T47D (cell line): Measurements from ENCODE around the gene GPATCH2L.

Source experiments
- DNase-seq, 2 experiments: peaks; one replicate each; pipeline versions ENCODE4 v3.0.0 to v3.0.0-alpha.2; 2011 to 2012; ENCODE audit warnings: low read depth in 1 of 2, low spot score in 1 of 2
- JUND ChIP-seq: IDR thresholded peaks from 2 replicates; pipeline ENCODE4 v1.6.1; 2012; ENCODE audit warnings: low read depth
- in situ Hi-C: cut with HindIII; loops from 2 replicates; pipeline ENCODE4 v1.10.0; 2016; ENCODE audit warnings: low sequenced_read_pairs, low pct_unique_long_range_greater_than_20kb

Gene GPATCH2L

GRCh38 chr14:76193696-76194095, 42.0 kb downstream of the GPATCH2L start:
- in situ Hi-C loops, result no loop called here
- no peak for TF ChIP-seq JUND
- DNase-seq, result no peak

DNA sequence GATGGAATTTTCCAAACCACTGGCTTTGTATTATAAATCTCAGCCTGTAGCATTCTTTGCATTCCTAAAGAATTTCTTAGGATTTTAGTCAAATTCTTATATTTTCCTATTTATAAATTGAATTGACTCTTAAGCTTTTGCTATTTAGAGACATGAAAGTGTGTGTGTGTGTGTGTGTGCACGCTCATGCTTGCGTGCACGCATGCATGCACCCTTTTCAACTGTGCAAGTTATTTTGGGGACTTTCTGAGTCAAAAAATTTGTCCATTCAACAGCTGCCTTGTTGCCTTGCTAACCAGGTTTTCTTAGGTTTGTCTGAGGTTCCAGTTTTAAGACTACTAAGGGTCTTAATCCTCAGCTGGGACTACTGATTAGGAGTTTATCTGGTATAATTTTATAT, 42.6 kb downstream of the GPATCH2L start:
- in situ Hi-C loops, result no loop called here
- DNase-seq, result no peak
- TF ChIP-seq JUND, result no peak

GRCh38 chr14:76195003-76195402, 43.3 kb downstream of the GPATCH2L start:
- TF ChIP-seq JUND, result no peak
- DNase-seq, result no peak
- in situ Hi-C loops, result no loop called here

DNA sequence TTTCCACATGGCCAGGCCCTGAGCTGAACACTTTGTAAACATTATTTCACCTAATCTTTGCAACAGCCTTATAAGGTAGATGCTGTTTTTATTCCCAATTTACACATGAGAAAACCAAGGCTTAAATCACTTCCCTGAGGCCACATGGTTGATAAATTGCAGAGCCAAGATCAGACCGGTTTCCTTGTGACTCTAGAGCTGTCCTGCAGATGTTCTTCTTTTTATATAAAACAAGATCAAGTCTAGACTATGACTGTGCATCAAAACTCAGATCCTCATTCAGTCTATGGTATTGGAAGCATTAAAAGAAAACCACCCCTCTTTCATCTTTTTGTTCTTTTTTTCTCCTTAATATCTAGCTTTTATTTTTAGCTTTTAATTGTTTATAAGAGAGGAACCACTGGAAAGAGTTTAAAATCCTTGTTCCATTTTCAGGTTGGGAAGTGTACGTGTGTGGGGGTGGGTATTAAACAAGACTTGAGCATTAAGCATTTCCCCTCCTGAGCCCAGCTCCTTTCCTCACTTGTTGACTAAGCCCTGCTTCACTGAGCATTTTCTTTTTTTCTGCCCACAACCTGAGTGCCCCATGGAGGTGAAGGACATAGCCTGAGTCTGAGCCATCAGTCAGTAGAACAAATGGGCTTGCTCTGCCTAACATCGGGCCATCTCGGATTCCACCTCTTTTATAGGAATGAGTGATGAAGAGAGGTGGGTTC, 45.4 kb downstream of the GPATCH2L start:
- DNase-seq, result no peak
- in situ Hi-C loops, result no loop called here
- TF ChIP-seq JUND, result no peak

GRCh38 chr14:76201162-76201561, 49.4 kb downstream of the GPATCH2L start:
- DNase-seq, result no peak
- TF ChIP-seq JUND, result no peak
- in situ Hi-C loops, result no loop called here

GRCh38 chr14:76203086-76204001, 51.6 kb downstream of the GPATCH2L start:
- in situ Hi-C loops, result no loop called here
- TF ChIP-seq JUND, result no peak
- DNase-seq, result no peak

- DNase-seq, result no peak
- no peak for TF ChIP-seq JUND
- in situ Hi-C loops, result no loop called here
These were observed 52.9 kb downstream of the GPATCH2L start for GRCh38 chr14:76204461-76205230.

GRCh38 chr14:76205708-76206107, 54.0 kb downstream of the GPATCH2L start:
- DNase-seq, result no peak
- no peak for TF ChIP-seq JUND
- in situ Hi-C loops, result no loop called here

GRCh38 chr14:76208340-76208739, 56.6 kb downstream of the GPATCH2L start:
- in situ Hi-C loops, result no loop called here
- no peak for TF ChIP-seq JUND
- DNase-seq, result no peak

- no peak for DNase-seq
- no peak for TF ChIP-seq JUND
- in situ Hi-C loops, result no loop called here
These were observed 60.5 kb downstream of the GPATCH2L start for GRCh38 chr14:76212242-76212641.

- DNase-seq, result no peak
- in situ Hi-C loops, result no loop called here
- TF ChIP-seq JUND, result no peak
These were observed 65.5 kb downstream of the GPATCH2L start for GRCh38 chr14:76217179-76217578.

DNA sequence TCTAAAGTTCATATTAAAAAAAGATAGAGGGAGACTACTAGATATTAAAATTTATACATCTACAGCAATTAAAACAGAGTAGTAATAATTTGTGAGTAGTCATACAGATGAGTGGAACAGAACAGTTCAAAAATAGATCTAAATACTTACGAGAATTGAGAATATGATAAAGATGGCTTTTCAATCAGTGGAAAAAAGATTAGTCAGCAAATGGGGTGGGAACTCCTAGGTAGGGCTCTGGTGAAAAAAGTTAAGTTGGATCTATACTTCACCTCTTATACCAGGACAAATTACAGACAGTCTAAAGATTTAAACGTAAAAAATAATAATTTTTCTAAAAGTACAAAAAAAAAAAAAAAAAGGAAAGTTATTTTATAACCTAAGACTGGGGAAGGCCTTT, 66.9 kb downstream of the GPATCH2L start:
- in situ Hi-C loops, result no loop called here
- no peak for DNase-seq
- no peak for TF ChIP-seq JUND
